Left hindlimb (tissue), 1 donor: Measurements from ENCODE around the gene AP2B1.
"Not testable (repeated sequence)": the region's sequence is repeated elsewhere in the genome, so short reads cannot be mapped to it uniquely, and the experiment has no call there.

ENCODE experiments used
- DNase-seq: peaks from one replicate; pipeline ENCODE4 v3.0.0-alpha.2; 2018

The AP2B1 gene

DNA sequence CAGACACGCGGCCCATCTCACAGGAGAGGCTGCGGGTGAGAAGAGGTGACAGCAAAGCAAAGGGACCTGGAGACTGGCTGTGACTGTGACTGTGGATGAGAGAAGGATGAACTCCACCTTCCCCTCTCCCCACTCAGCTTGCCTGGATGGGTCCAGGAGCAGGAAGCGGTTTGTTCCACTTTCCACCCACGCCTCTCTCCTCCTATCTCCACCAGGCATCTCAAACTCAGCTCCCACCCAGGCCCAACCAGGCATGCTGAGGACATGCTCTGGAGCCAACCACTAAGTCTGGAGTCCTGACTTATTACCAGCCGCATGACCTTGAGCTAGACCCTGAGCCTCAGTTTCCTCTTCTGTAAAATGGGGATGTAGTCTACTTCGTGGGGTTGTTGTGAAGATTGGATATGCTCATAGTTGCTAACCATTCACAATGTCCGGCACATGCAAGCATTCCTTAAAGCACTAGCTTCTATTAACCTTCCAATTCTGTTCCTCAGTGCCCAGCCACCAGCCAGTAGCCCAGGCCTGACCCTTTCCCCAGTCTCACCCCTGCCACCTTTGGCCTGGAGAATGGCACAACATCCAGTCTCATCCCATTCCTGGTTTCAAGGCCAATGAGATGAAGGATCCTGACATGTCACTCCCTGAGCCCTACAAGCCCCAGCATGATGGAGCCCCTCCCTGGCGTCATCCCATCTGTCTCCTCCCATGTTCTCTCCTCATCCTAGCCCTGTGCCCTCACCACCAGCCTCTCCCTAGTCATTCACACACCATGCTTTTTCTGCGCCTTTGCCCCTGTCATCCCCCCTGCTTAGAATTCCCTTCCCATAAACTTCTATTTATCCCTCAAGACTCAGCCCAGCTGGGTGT is 163.6 kb downstream of the AP2B1 start:
- DNase-seq = no peak

DNA sequence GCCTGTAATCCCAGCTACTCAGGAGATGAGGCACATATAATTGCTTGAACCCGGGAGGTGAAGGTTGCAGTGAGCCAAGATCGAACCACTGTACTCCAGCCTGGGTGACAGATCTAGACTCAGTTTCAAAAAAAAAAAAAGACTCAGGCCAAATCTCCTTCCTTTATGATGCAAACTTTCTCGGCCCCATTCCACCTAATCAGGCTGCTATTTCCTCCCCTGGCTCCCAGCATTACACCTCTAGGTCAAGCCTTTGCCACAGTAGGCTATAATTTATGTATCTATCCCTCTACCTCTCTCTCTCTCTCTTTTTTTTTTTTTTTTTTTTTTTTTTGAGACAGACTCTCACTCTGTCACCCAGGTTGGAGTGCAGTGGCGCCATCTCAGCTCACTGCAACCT is 164.4 kb downstream of the AP2B1 start:
- DNase-seq = not testable (repeated sequence)

DNA sequence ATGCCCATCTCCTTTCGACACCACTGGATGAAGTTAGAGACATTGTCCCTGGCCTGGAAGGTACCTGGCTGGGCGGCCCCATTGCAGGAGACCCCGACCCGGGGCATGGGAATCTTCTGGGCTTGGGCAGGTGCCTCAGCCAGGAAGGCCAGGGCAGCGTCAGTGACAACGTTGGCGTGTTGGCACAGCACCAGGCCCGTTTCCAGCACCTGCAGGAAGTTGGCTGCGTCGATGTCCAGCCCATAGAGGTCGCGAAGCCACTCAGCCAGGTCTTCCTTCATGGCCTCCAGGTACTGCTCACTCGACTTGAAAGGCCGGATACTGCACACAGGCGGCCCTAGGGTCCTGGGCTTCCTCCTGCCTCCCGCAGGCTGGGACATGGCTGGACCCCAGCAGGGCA is 165.3 kb downstream of the AP2B1 start:
- DNase-seq = no peak

DNA sequence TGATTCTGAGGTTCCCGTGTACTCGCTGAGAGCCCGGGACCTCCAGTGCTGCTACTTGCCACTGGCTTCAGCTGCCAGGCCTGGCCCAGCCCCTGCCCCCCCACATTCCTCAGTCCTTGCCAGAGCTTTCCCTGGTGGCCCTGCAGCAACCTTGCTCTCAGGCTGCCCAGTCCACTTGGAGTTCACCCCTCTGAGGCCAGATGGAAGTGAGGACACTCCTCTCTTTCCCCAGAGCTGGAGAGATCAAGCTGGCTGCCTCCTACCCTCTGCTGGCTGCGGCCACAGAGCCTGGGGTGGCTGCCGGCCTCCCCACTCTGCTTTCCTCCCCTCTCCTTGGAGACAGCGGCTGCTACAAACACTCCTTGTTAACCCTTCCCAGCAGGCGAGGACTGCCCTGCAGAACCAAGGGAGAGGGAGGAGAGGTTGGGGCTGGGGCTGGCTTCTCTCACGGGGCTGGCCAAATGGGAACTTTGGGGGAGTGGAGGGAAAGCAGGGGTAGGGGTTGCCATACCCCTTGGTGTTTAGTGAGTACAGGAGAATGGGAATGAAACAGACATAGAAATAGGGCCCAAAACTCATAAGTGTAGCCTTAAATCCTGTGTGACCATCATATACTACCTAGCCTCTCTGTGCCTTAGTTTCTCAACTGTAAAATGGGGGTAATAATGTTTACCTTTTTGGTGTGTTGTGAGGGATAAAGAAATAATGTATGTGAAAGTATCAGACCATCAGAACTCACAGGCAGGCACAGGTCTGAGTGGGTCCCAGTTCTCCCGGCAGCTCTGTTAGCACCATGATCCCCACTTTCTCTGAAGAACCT is 166.0 kb downstream of the AP2B1 start, which contains the start of gene GAS2L2:
Gene GAS2L2, minus strand, starts transcription at position 295 of the 820 bp plus-strand sequence. CDS start 389 bp downstream, outside the sequence.
- DNase-seq = no peak

DNA sequence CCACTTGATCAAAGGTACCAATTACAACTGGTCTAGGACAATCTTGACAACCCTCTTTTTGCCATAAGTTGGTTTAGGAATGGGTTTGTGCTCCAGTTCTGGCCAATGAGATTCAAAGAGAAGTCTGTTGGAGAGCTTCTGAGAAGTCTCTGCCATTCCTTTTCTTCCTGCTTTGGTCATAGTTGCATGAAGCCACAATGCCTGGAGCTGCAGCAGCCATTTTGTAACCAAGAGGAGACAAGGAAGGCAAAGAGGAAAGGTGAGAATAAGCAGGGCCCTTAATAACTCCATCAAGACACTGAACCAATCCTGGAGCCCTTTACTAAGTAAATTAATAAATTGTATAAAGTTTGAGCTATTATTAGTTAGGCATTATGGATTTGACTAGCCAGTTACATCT is 170.1 kb downstream of the AP2B1 start:
- no peak for DNase-seq

DNA sequence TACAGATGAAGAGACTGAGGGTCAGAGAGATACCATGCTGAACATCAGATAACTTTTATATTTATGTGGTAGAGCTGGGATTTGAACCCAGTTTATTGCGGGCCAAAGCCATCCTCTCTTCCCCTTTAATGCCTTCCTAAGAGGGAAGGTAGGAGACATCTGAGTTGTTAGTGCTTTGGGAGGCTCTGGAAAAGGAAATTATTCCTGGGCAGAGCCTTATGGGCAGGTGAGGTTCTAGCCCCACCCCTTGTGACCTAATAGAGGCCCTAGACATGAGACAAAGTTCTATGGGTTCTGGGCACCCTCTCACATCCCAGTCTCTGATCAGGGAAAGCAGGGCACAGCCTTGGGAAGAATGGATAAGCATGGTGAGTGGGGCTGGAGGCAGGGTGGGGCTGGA is 173.5 kb downstream of the AP2B1 start, which contains the start of gene C17orf50:
Gene C17orf50, plus strand, starts transcription at position 301 of the 400 bp plus-strand sequence. Its CDS starts 55 bp downstream, at position 356.
- DNase-seq = no peak

DNA sequence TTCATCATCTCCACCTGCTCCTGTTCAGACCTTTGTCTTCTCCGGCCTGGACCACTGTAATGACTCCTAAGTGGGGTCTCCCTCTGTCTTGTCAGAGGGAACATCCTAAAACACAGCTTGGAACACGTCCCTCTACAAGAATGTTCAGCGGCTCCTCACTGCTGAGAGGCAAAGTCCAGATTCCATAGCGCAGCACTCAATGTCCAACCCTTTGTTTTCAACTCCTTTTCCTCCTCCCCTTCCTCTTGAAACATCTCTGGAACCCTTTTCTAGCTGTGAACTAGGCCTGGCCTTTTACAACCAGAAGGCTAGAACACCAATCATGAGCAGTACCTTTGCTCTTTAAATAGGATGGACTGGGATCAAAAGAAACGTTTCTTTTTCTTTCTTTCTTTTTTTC is 174.5 kb downstream of the AP2B1 start:
- no peak for DNase-seq

DNA sequence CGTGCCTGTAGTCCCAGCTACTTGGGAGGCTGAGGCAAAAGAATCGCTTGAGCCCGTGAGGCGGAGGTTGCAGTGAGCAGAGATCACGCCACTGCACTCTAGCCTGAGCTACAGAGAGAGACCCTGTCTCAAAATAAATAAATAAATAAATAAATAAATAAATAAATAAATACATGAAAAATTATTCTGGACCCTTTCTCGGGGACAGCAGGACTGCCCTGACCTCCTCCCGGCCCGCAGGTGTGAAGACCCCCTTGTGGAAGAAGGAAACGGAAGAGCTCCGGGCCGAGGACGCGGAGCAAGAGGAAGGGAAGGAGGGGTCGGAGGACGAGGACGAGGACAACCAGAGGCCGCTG is 176.6 kb downstream of the AP2B1 start:
- DNase-seq = no peak

DNA sequence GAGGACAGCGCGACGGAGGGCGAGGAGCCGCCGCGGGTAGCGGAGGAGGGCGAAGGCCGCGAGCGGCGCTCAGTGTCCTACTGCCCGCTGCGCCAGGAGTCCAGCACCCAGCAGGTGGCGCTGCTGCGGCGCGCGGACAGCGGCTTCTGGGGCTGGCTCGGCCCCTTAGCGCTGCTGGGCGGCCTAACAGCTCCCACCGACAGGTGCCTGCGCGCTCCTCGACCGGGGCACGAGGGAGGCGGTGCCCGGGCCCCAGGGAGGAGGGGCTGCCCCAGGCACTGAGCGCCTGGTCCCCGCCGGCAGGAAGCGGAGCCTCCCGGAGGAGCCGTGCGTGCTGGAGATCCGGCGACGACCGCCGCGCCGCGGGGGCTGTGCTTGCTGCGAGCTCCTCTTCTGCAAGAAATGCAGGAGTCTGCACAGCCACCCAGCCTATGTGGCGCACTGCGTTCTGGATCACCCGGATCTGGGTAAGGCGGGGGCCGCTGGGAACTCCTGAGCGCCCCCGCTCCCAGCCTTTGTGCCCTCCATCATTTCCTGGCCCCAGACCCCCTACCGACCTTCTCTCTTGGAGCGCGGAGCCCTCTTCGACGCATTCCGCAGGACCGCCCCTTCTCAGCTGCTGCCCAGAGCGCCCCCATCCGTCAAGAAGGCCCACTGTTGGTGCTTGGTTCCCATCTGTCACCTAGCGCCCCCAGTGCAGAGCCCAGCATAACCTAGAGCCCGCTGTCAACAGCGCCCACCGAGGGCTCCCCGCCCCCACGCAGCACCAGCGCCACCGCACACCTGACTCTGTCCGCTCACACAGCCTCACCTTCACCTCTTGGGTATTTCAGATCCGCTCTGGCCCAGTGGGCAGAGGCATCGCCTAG is 177.2 kb downstream of the AP2B1 start:
- DNase-seq = peak; percentile 86

DNA sequence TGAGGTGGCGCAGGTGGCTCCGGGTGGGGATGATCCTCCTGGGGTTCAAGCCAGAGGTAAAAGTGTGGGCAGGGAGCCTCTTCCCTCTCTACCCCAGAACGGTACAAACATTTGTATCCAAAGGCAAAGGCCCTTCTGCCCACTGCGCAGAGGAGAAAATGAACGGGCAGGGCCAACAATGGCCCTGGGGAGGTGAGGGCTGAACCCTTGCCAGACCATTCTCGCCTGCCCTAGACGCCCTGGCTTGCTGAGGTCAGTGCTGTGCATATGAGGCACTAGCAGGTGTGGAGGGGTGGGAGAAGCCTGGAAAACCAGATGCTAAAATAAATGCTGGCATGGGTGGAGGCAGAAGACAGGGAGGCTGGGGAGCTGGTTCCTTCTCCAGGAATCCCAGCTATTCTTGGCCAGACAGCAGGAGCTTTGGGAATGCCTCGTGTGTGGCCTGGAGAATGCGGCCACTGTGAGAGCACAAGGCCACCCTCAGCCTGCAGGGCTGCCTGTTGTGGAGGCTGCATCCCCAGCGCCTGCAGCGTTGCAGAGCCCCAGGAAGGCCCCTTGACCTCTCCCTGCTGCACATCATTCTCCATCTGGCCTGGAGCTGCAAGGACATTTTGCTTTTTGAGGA is 178.1 kb downstream of the AP2B1 start:
- DNase-seq = peak; percentile 38

DNA sequence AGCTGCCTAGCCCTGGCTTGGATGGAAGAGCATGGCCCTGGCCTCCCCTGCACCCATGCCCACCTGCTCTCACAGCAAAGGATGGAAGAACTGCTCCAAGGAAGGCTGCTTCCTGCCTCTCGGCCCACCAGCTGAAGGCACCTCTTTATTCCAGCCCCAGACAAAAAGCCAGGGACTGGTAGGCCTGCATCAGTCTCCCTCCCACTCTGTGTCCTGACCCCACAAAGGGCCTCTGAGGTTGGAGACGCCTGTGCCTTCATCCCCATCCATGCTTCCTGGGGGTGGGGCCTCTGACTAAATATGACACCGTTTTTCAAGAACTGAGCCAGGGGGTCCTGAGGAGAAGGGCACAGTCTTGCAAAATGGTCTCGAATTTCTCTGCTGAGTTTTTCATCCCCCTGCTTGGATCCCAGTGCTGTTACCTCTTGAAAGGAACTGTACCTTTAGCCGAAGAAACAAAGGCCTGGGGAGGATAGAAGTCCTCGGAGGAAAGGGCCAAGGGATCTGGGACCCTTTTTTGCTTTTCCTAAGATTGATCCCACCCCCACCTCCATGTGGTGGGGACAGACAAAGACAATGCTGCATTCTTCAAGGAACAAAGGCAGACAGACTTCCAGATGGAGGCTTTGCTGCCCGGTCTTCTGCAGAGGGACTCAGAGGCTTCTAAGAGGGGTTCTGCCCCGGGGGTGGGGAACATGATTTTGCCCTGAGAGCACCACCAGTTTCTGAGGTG is 178.8 kb downstream of the AP2B1 start:
- no peak for DNase-seq

DNA sequence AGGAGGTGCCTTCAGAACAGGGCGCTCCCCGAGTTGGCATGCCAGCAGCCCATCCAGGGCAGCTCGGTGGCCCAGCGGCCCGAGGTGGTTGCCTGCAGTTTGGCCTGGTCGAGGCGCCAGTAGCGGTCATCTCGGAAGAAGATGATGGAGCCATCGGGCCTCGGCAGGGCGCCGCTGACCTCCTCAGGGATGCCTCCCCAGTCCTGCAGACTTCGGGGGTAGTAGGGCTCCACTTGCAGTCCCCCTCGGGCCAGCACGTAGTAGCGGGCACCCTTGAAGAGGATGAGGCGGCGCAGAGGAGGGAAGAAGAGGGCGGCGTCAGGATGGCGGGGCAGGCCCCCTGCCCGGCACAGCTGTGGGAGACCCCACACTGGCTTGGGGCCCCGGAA is 179.4 kb downstream of the AP2B1 start:
- no peak for DNase-seq

DNA sequence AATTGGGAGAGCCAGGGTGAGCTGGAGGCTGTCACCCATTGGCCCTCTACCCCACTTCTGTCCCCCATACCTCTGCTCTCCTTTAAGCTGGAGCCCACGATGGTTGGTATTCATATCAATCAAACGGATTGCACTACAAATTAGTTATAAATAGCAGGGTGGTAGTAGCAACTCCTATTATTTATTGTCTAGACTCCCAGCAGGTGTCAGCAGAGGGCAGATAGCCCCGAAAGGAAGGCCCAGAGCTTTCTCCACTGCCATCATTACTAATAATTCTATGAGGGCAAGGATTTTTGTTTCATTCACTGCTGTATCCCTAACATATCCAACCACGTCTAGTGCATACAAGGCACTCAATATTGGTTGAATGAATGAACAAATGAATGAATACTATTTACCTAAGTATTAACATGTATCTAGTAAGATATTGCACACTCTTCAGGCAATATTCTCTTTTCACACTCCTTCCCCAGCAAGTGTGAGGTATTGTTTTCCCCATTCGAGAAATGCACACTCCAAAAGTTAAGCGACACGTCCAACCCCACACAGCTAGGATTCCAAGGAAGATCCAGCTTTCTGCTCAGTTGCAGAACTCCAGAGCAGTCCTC is 179.9 kb downstream of the AP2B1 start:
- peak; percentile 40 for DNase-seq

DNA sequence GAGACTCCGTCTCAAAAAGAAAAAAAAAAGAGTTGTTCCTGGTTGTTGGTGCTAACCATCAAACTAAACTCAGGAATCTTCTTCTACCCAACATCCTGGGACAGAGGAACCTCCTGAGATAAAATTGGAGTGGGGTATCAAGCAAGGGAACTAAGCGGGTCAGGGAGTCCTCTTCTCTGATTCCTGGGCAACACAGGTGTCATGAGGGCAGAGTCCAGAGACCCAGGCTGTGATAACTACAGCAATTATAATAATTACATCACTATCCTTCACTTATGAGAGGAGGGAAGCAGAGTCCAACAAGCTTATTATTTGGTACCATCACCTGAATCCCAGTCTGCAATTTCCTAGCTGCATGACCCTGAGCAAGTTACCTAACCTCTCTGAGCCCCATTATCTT is 181.7 kb downstream of the AP2B1 start:
- no peak for DNase-seq

DNA sequence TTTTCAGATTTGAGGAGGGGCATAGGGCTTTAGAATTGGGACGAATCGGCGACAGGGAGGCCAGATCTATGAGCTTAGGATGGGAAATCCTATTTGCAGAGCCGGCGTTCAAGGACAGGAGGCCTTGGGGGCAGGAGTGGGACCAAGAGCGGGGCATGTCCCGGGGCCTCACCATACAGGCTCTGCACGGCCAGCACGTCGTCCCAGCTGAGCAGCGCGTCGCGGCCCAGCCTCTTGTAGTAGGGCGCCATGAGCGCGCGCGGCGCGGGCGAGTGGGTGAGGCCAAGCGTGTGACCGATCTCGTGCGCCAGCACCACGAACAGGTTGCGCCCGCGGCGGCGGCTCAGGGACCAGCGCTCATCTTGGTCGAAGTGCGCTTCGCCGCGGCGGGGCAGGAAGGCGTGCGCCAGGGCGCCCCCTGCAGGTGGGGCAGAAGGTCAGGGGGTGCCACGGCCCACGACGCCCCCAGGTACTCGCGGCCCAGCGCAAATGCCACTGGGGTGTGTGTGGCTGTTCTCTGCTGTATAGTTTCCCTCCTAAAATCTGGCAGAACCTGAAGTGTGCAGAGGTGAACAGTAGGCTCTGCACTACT is 182.9 kb downstream of the AP2B1 start:
- DNase-seq = no peak

DNA sequence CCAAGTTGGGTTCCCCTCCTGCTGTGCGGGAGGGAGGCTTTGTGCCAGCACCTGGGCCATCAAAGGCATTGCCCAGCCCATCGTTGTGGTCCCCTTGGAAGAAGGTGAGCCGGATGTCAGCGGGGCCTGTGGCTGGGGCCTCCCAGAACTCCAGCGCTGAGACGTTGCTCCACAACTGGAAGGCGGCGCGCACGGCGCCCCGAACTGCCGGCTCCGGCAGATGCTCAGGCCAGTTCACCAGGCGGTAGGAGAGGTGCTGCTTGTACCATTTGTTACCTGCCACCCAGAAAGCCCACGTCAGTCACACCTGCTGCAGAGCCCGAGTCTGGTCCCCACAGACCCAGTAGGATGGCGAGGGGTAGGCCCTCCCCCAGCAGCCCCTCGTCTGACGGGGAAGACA is 186.0 kb downstream of the AP2B1 start:
- DNase-seq = no peak

DNA sequence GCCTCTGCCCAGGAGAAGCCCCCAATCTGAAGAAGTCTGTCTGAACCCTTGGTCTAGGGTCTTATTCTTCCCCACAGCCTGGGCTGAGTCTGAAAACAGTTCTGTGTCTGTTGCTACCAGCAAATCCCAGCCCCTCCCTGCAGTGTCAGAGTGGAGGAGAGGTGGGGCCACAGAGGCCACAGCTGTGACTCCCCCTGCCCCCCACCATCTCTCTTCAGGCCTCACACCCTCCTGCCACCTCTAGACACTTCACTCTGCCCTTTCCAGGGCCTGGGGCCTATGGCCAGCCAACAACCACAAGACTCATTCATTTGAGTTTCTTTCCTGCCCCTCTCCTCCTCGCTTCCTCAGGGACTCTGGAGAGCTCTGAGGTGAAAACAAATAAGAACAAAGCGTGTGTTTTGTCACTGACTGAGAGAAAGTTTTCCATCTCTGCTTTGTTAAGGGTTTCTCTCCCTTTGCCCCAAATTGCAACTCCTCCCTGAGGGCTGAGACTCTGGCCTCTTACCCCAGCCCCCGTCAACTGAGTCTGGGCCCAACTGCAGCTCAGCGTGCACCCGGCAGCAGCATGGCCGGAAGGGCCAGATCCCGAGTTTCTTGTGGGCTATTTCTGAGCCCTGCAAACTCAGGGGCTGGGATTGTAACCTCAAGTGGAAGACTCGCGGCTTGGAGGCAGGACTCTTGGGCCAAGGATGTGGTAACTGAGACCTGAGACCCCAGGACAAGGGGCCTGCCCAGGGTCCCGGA is 186.7 kb downstream of the AP2B1 start:
- DNase-seq = peak; percentile 60

DNA sequence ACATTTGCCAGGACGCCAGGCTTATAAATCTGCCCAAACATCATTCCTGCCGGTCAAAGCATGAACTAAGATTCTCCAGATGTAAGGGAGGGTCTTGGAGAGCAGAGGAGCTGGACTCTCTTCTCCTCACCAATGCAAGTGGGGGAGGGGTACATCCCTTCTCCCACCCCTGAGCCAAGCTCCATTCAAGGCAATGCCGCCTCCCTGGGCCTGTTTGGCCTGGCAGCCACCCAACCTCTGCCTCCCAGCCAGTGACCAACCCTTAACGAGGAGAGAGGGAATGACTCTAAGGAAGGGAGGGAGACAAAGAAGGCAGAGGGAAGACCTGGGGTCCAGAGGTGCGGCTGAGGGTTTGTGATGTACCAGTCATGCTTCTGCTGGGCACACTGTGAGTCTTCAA is 187.4 kb downstream of the AP2B1 start:
- peak; percentile 80 for DNase-seq

DNA sequence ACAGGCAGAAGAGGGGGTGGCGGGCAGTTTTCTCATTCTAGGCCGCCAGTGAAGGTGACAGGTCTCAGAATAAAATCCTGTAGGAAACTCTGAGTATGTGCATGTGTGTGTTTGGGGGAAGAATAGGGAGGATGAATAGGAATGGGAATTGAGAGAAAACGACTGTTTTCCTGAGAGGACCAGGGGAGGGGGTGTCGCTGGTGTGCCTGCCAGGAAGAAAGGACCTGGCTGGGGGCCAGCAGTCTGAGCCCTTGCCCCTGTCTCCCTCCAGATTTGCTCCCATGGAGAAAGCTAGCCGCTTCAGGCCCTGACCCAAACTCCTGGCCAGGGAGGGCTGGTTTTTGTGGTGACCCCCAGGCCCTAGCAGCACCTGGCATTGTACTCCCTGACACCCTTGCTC is 187.9 kb downstream of the AP2B1 start:
- DNase-seq = no peak

DNA sequence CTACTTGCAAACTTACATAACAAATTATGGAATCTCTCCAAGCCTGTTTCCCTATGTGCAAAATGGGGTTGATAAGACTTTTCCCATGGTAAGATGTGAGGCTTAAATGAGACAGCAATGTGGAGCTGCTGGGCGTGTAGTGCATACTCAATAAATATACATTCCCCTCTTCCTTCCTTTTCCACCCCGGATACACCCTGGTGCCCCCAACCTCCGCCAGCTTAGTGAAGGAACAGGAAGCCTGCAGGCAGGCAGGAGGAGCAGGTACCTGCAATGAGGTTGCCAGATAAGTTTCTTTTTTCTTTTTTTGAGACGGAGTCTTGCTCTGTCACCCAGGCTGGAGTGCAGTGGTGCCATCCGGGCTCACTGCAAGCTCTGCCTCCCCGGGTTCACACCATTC is 188.5 kb downstream of the AP2B1 start:
- DNase-seq = no peak
